HG03432 (cell line): Measurements from ENCODE around the gene ALOX5.
"Not testable (repeated sequence)": the region's sequence is repeated elsewhere in the genome, so short reads cannot be mapped to it uniquely, and the experiment has no call there.

Source experiments
- ATAC-seq: cut with Tn5 transposase; IDR thresholded peaks from one replicate; pipeline ENCODE4 v1.9.1; 2021; ENCODE audit warnings: mild to moderate bottlenecking, moderate library complexity; ENCODE audit not compliant: unreplicated experiment

Gene ALOX5

DNA sequence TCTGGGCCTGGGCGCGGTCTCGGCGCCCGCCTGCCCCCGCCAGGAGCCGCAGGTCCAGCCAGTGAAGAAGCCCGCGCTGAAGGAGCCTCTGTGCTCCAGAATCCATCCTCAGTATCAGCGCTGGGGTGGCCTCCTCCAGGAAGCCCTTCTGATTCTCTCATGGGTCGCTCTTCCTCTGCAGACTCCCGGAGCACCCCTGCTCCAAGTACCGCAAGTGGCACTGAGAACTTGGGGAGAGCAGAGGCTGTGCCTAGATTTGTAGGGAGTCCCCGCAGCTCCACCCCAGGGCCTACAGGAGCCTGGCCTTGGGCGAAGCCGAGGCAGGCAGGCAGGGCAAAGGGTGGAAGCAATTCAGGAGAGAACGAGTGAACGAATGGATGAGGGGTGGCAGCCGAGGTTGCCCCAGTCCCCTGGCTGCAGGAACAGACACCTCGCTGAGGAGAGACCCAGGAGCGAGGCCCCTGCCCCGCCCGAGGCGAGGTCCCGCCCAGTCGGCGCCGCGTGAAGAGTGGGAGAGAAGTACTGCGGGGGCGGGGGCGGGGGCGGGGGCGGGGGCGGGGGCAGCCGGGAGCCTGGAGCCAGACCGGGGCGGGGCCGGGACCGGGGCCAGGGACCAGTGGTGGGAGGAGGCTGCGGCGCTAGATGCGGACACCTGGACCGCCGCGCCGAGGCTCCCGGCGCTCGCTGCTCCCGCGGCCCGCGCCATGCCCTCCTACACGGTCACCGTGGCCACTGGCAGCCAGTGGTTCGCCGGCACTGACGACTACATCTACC lies at the start of gene ALOX5:
Gene ALOX5, plus strand, starts transcription at position 641 of the 774 bp plus-strand sequence. Its CDS starts 64 bp downstream, at position 705.
- peak; percentile 66 for ATAC-seq

DNA sequence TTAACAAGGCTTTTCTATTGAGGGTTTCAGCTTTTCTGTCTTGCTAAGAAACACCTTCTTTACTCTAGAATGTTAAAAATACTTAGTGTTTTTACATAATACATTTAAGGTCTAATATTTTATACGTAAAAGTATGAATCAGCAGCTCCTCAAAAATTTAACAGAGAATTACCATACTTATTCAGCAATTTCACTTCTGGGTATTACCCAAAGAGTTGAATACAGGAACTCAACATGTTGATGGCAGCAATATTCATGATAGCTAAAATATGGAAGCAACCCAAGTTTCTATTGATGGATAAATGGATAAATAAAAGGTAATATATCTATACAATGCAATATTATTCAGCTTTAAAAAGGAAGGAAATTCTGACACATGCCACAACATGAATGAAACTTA lies 48.9 kb upstream of the ALOX5 start:
- ATAC-seq, result no peak

DNA sequence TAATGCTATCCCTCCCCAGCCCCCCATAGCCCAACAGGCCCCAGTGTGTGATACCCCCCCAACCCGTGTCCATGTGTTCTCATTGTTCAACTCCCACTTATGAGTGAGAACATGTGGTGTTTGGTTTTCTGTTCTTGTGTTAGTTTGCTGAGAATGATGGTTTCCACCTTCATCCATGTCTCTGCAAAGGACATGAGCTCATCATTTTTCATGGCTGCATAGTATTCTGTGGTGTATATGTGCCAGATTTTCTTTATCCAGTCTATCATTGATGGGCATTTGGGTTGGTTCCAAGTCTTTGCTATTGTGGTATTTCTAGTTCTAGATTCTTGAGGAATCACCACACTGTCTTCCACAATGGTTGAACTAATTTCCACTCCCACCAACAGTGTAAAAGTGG lies 47.2 kb upstream of the ALOX5 start:
- not testable (repeated sequence) for ATAC-seq

GRCh38 chr10:45331824-45332223 lies 42.2 kb upstream of the ALOX5 start:
- not testable (repeated sequence) for ATAC-seq

- no peak for ATAC-seq
These were observed 34.1 kb upstream of the ALOX5 start for GRCh38 chr10:45339894-45340293.

DNA sequence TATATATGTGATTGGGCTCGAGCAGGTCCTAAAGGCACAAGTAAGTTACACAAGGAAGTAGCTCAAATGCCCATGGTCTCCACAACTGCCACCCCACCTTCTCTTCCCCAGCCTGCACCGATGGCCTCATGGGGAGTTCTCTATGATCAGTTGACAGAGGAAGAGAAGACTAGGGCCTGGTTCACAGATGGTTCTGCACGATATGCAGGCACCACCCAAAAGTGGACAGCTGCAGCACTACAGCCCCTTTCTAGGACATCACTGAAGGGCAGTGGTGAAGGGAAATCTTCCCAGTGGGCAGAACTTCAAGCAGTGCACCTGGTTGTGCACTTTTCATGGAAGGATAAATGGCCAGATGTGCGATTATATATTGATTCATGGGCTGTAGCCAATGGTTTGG lies 33.6 kb upstream of the ALOX5 start:
- not testable (repeated sequence) for ATAC-seq

DNA sequence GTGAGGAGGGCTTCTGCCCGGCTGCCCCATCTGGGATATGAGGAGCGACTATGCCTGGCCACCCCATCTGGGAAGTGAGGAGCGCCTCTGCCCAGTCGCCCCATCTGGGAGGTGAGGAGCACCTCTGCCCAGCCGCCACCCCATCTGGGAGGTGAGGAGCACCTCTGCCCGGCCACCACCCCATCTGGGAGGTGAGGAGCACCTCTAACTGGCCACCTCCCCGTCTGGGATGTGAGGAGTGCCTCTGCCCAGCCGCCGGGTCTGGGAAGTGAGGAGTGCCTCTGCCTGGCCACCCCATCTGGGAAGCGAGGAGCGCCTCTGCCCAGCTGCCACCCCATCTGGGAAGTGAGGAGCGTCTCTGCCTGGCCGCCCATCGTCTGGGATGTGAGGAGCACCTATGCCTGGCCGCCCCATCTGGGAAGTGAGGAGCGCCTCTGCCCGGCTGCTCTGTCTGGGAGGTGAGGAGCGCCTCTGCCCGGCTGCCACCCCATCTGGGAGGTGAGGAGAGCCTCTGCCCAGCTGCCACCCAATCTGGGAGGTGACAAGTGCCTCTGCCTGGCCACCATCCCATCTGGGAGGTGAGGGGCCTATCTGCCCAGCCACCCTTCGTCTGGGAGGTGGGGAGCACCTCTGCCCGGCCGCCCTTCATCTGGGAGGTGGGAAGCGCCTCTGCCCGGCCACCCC lies 27.2 kb upstream of the ALOX5 start:
- not testable (repeated sequence) for ATAC-seq

DNA sequence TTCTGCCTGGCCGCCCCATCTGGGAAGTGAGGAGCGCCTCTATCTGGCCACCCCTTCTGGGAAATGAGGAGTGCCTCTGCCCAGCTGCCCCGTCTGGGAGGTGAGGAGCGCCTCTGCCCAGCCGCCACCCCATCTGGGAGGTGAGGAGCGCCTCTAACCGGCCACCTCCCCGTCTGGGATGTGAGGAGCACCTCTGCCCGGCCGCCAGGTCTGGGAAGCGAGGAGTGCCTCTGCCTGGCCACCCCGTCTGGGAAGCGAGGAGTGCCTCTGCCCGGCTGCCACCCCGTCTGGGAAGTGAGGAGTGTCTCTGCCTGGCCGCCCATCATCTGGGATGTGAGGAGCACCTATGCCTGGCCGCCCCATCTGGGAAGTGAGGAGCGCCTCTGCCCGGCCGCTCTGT lies 26.6 kb upstream of the ALOX5 start:
- not testable (repeated sequence) for ATAC-seq

DNA sequence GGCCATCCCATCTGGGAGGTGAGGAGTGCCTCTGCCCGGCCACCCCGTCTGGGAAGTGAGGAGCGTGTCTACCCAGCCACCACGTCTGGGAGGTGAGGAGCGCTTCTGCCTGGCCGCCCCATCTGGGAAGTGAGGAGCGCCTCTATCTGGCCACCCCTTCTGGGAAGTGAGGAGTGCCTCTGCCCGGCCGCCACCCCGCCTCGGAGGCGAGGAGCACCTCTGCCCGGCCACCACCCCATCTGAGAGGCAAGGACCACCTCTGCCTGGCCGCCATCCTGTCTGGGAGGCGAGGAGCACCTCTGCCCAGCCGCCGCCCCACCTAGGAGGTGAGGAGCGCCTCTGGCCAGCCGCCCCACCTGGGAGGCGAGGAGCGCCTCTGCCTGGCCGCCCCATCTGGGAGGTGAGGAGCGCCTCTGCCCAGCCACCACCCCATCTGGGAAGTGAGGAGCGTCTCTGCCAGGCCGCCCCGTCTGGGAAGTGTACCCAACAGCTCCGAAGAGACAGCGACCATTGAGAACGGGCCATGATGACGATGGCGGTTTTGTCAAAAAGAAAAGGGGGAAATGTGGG lies 25.7 kb upstream of the ALOX5 start:
- not testable (repeated sequence) for ATAC-seq

DNA sequence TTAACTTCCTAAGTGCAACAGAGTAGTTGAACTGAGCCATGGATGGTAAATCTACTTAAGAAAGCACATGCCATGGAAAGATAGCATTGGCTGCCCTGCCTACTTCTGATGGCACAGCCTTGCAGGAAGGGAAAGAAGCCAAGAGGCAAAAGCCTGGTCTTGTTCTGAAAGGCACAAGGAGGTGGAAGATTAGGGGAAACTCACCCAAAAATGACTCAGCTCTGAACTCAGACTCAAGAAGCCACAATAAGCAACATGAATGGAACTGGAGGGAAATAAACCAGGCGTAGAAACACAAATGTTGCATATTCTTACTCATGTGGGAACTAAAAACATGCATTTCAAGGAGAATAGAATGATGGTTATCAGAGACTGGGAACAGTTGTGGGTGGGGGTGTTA lies 20.8 kb upstream of the ALOX5 start:
- ATAC-seq, result peak; percentile 72

DNA sequence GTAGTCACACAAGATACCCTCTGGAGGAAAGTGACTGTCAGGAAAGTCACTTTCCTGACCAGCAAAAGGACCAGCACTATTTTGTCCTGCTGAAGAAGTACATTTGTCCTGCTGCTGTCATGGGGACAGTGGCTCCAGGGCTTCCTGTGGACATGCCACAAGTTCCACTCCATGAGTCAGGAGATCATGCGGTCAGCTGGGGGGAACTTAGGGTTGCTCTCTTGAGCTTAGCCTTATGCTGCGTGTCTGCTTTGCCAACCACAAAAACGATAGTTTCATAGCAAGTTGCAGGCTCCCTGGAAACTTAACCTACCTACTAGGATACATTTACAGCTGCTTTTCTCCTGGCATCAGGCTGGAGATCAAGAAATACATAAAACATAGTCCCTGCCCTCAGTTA lies 19.8 kb upstream of the ALOX5 start:
- peak; percentile 26 for ATAC-seq

GRCh38 chr10:45355494-45355893 lies 18.5 kb upstream of the ALOX5 start:
- no peak for ATAC-seq

DNA sequence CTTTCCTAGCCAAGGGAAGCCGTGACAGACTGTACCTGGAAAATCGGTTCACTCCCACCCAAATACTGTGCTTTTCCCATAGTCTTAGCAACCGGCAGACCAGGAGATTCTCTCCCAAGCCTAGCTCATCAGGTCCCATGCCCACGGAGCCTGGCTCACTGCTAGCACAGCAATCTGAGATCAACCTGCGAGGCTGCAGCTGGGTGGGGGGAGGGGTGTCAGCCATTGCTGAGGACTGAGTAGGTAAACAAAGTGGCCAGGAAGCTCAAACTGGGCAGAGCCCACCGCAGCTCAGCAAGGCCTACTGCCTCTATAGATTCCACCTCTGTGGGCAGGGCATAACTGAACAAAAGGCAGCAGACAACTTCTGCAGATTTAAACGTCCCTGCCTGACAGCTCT lies 15.1 kb upstream of the ALOX5 start:
- not testable (repeated sequence) for ATAC-seq

DNA sequence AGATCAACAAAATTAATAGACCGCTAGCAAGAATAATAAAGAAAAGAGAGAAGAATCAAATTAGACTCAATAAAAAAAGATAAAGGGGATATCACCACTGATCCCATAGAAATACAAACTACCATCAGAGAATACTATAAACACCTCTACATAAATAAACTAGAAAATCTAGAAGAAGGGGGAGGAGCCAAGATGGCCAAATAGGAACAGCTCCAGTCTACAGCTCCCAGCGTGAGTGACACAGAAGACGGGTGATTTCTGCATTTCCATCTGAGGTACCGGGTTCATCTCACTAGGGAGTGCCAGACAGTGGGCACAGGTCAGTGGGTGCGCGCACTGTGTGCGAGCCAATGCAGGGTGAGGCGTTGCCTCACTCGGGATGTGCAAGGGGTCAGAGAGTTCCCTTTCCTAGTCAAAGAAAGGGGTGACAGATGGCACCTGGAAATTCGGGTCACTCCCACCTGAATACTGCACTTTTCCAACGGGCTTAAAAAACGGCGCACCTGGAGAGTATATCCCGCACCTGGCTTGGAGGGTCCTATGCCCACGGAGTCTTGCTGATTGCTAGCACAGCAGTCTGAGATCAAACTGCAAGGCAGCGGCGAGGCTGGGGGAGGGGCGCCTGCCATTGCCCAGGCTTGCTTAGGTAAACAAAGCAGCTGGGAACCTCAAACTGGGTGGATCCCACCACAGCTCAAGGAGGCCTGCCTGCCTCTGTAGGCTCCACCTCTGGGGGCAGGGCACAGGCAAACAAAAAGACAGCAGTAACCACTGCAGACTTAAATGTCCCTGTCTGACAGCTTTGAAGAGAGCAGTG lies 11.8 kb upstream of the ALOX5 start:
- ATAC-seq, result not testable (repeated sequence)

DNA sequence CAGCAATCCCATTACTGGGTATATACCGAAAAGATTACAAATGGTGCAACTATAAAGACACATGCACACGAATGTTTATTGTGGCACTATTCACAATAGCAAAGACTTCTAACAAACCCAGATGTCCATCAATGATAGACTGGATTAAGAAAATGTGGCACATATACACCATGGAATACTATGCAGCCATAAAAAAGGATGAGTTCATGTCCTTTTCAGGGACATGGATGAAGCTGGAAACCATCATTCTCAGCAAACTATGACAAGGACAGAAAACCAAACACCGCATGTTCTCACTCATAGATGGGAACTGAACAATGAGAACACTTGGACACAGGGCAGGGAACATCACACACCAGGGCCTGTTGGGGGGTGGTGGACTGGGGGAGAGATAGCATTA lies 6.4 kb upstream of the ALOX5 start:
- ATAC-seq, result not testable (repeated sequence)

DNA sequence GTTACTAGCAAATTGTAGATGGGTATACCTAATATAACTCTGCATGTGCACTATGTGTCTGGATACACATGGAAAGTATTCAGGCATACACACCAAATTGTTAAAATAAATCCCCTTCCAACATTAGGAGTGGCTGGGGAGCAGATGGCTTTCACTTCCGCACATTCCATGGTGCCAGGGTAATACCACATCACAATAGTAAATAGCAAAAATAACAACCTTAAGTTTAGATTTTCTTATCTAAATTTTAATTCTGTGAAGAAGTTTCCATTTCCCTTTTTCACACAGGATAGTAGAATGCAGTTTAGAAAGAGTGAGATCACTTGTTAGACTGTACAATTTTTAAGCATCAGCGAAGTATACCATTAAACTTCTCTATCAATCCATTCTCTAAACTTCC lies 5.8 kb upstream of the ALOX5 start:
- ATAC-seq, result no peak

DNA sequence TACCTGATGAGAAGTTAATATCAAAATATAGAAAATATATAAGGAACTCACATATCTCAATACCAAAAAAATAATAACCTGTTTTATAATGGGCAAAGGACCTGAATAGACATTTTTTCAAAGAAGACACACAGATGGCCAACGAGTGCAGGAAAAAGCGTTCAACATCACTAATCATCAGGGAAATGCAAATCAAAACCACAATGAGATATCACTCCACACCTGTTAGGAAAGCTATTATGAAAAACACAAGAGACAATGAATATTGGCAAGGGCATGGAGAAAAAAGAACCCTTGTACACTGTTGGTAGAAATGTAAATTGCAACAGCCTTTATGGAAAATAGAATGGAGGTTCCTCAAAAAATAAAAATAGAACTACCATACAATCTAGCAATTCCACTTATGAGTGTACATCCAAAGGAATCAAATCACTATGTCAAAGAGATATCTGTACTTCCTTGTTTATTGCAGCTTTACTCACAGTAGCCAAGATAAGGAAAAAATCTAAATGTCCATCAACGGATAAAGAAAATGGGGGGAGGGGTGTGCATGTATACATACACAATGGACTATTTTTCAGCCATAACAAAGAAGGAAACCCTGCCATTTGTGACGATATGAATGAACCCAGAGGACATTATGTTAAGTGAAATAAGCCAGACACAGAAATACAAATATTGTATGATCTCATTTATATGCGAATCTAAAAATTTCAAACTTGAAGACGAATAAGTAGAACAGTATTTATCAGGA lies 3.6 kb upstream of the ALOX5 start:
- ATAC-seq, result no peak

DNA sequence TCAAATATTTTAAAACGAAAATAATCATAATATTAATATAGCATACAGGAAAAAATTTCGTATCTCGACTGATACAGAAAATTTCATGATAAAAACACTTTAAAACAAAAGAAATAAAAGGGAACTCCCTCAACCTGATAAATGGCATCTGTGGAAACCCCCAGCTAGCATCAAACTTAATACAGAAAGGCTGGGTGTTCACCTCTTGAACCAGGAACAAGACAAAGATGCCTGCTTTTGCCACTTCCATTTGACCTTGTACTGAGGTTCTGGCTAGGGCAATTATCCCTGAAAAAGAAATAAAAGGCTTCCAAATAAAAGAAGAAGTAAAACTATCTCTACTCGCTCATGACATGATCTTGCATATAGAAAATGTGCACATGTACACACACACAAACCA lies 2.5 kb upstream of the ALOX5 start:
- ATAC-seq, result no peak

GRCh38 chr10:45372251-45372951 lies 1.6 kb upstream of the ALOX5 start:
- ATAC-seq, result no peak
